ENCODE data around the gene KSR1. TPM values are rescaled to one million over a fixed set of nuclear protein-coding genes. Genes with fewer than 3 reads are reported as not detected.
A peak's percentile ranks its signal among the peaks of the same experiment; 100 is the strongest.
"Not testable (repeated sequence)": the region's sequence is repeated elsewhere in the genome, so short reads cannot be mapped to it uniquely, and the experiment has no call there.

KSR1 gene
- total RNA-seq, 1 donor from 2014 or later: 60.6 TPM

DNA sequence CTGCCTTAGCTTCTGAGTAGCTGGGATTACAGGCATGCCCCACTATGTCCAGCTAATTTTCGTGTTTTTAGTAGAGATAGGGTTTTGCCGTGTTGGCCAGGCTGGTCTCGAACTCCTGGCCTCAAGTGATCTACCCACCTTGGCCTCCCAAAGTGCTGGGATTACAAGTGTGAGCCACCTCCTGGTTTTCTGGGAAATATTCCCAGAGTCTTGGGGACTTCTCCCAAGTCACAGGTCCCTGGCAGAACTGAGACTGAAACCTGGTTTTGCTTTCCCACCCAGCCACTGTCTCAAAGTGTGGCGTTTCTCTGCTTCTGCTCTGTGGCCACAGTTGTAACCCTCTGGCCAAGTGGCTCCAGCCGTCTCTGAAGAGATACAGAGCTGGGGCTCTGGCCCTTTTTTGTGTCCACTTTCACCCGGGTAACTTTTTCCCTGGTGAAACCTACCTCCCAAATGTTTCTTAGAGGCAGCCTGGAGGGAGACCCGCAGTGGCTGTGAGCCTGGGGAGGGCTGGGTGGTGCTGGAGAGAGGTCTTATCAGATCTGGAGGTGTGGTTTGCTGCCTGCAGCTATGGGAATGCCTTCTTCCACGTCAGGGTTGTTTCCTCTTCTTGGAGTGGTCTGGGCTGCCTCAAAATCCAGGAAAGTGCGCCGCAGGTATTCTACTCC is 5.1 kb downstream of the KSR1 start:
- H3K27me3 Mint-ChIP-seq (ENCODE audit: low read depth): no peaks in the 10 kb centered on the region
- no peak overlapping the region for H3K27ac Mint-ChIP-seq (ENCODE audit: unreplicated experiment)
- DNase-seq (ENCODE audit: low spot score): no peak
- TF ChIP-seq, protein P1, sequence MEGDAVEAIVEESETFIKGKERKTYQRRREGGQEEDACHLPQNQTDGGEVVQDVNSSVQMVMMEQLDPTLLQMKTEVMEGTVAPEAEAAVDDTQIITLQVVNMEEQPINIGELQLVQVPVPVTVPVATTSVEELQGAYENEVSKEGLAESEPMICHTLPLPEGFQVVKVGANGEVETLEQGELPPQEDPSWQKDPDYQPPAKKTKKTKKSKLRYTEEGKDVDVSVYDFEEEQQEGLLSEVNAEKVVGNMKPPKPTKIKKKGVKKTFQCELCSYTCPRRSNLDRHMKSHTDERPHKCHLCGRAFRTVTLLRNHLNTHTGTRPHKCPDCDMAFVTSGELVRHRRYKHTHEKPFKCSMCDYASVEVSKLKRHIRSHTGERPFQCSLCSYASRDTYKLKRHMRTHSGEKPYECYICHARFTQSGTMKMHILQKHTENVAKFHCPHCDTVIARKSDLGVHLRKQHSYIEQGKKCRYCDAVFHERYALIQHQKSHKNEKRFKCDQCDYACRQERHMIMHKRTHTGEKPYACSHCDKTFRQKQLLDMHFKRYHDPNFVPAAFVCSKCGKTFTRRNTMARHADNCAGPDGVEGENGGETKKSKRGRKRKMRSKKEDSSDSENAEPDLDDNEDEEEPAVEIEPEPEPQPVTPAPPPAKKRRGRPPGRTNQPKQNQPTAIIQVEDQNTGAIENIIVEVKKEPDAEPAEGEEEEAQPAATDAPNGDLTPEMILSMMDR (IDR thresholded peaks at IDR 0.05): no peak
- H3K4me3 Mint-ChIP-seq (ENCODE audit: unreplicated experiment): no peak overlapping the region
- peaks cover 58% of the 10 kb centered on the region for H3K4me1 Mint-ChIP-seq (ENCODE audit: low read depth)
- no peaks in the 10 kb centered on the region for H3K9me3 Mint-ChIP-seq (ENCODE audit: low read depth)
- H3K36me3 Mint-ChIP-seq (ENCODE audit: low read depth): no peaks in the 10 kb centered on the region

DNA sequence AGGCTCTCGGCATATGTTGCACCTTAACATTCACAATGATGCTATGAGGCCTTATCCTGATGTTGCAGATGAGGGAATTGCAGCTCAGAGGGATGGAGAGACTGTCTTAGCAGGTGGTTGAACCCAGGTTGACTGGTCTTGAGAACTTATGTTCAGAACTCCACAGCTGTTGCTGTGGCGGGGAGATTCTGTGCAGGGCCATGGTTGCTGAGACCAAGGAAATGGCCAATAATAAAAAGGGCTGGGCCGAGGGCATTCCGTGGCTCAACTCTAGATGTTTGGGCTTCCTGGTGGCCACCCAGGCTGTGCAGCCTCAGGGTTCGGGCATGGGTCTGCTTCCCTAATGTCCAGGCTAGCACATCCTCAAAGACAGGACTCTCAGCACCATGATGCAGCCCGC is 5.9 kb downstream of the KSR1 start:
- Mint-ChIP-seq H3K4me3 (ENCODE audit: unreplicated experiment) (no peak overlapping the region), H3K9me3 (ENCODE audit: low read depth) (no peaks in the 10 kb centered on the region), H3K4me1 (ENCODE audit: low read depth) (peaks cover 66% of the 10 kb centered on the region), H3K27me3 (ENCODE audit: low read depth) (no peaks in the 10 kb centered on the region), H3K27ac (ENCODE audit: unreplicated experiment) (no peak overlapping the region), H3K36me3 (ENCODE audit: low read depth) (no peaks in the 10 kb centered on the region)
- DNase-seq (ENCODE audit: low spot score): no peak
- TF ChIP-seq, protein P1 (IDR thresholded peaks at IDR 0.05): no peak

DNA sequence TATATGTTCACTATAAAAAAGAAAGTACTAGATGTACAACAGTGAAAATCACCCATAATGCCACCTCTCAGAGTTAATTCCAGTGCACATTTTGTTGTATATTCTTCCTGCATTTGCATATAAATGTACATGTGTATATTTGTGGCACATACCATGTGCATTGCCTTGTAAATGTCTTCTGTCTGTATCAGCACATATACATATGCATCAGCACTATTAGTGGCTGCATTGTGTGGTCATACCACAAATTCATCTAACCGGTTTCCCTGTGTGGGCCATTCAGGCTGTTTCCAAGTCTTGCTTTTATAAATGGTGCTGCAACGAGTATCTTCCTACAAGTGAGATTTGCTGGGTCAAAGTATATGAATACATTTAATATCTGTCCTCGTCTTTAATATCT is 6.5 kb downstream of the KSR1 start:
- H3K9me3 Mint-ChIP-seq (ENCODE audit: low read depth): no peaks in the 10 kb centered on the region
- no peaks in the 10 kb centered on the region for H3K36me3 Mint-ChIP-seq (ENCODE audit: low read depth)
- H3K4me1 Mint-ChIP-seq (ENCODE audit: low read depth): peaks cover 66% of the 10 kb centered on the region
- TF ChIP-seq, protein P1 (IDR thresholded peaks at IDR 0.05): no peak
- H3K4me3 Mint-ChIP-seq (ENCODE audit: unreplicated experiment): no peak overlapping the region
- H3K27ac Mint-ChIP-seq (ENCODE audit: unreplicated experiment): no peak overlapping the region
- DNase-seq (ENCODE audit: low spot score): no peak
- no peaks in the 10 kb centered on the region for H3K27me3 Mint-ChIP-seq (ENCODE audit: low read depth)

DNA sequence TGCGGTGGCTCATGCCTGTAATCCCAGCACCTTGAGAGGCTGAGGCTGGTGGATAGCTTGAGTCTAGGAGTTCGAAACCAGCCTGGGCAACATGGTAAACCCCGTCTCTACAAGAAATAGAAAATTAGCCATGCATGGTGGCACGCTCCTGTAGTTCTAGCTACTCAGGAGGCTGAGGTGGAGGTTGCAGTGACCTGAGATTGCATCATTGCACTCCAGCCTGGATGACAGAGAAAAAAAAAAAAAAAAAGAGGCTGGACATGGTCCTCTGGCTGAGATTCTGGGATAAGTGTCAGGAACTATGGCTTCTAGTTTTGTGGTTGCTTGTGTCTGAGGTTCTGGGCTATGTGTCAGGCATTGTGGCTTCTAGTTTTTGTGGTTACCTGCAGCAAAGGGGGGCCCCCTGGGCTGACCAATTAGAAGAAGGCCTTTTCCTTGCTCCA is 7.0 kb downstream of the KSR1 start:
- H3K36me3 Mint-ChIP-seq (ENCODE audit: low read depth): no peaks in the 10 kb centered on the region
- no peak overlapping the region for H3K4me3 Mint-ChIP-seq (ENCODE audit: unreplicated experiment)
- H3K9me3 Mint-ChIP-seq (ENCODE audit: low read depth): no peaks in the 10 kb centered on the region
- peaks cover 61% of the 10 kb centered on the region for H3K4me1 Mint-ChIP-seq (ENCODE audit: low read depth)
- no peaks in the 10 kb centered on the region for H3K27me3 Mint-ChIP-seq (ENCODE audit: low read depth)
- TF ChIP-seq, protein P1 (IDR thresholded peaks at IDR 0.05): no peak
- H3K27ac Mint-ChIP-seq (ENCODE audit: unreplicated experiment): peak overlapping the region; percentile 49
- no peak for DNase-seq (ENCODE audit: low spot score)

DNA sequence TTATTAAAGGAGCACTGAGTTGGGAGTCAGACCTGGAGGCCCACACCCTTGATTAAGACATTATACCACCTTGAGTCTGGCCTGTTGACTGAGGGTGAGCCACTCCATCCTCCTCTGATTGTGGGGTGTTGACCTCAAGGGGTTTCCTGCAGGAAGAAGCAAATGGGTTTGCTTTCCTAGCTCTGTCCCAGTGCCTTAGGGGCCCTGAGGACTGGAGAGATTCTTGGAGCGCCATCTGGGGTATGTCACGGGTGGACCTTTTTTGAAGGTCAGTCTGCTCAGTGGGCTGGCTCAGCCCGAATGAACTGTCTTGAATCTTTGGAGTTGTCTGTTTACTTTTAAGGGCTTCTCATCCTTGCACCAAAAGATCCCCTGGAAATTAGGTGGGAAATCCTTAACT is 7.8 kb downstream of the KSR1 start:
- DNase-seq (ENCODE audit: low spot score); H3K4me3 Mint-ChIP-seq (ENCODE audit: unreplicated experiment); H3K27ac Mint-ChIP-seq (ENCODE audit: unreplicated experiment); H3K9me3 Mint-ChIP-seq (ENCODE audit: low read depth); H3K27me3 Mint-ChIP-seq (ENCODE audit: low read depth); H3K36me3 Mint-ChIP-seq (ENCODE audit: low read depth): not testable (repeated sequence)
- peaks cover 55% of the 10 kb centered on the region for H3K4me1 Mint-ChIP-seq (ENCODE audit: low read depth)

DNA sequence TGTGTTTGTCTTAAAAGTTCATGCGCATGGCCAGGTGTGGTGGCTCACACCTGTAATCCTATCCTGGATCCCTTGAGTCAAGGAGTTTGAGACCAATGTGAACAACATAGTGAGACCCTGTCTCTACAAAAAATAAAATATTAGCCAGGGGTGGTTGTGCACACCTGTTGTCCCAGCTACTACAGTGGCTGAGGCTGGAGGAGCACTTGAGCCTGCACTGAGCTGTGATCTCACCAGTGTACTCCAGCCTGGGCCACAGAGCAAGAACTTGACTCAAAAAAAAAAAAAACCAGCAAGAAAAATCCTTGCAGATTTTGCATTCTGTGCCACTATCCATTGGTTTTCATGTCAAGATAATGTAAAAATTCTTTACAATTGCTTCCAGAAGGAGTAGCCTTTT is 8.2 kb downstream of the KSR1 start:
- no peaks in the 10 kb centered on the region for H3K9me3 Mint-ChIP-seq (ENCODE audit: low read depth)
- TF ChIP-seq, protein P1 (IDR thresholded peaks at IDR 0.05): no peak
- H3K4me1 Mint-ChIP-seq (ENCODE audit: low read depth): peaks cover 55% of the 10 kb centered on the region

DNA sequence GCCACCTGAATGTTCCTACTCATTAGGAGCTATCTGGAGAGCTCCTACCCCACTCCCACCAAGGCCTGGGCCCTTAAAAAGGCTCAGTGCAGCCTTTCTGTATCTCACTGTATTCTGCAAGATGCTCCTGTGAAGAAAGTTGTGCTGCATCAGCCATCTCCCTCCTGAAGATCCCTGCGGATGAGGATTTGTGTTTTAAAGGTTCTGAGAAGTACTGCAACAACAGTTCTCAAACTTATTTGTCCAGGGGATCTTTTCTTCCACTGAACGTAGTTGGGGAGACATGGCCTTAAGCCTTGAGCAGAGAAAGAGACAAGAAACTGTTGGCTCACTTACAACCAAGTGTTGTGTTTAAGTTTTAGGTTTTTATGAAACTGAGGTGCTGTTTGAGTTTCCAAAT is 9.6 kb downstream of the KSR1 start:
- not testable (repeated sequence) for H3K27me3 Mint-ChIP-seq (ENCODE audit: low read depth); H3K9me3 Mint-ChIP-seq (ENCODE audit: low read depth); H3K36me3 Mint-ChIP-seq (ENCODE audit: low read depth); H3K4me3 Mint-ChIP-seq (ENCODE audit: unreplicated experiment); DNase-seq (ENCODE audit: low spot score); H3K27ac Mint-ChIP-seq (ENCODE audit: unreplicated experiment)
- peaks cover 52% of the 10 kb centered on the region for H3K4me1 Mint-ChIP-seq (ENCODE audit: low read depth)

More for the DNA sequence above, 8.2 kb downstream of the KSR1 start:
- H3K27me3 Mint-ChIP-seq (ENCODE audit: low read depth): no peaks in the 10 kb centered on the region
- DNase-seq (ENCODE audit: low spot score): no peak
- no peak overlapping the region for H3K27ac Mint-ChIP-seq (ENCODE audit: unreplicated experiment)
- no peaks in the 10 kb centered on the region for H3K36me3 Mint-ChIP-seq (ENCODE audit: low read depth)
- H3K4me3 Mint-ChIP-seq (ENCODE audit: unreplicated experiment): no peak overlapping the region
